ENCODE data around the gene KRTAP12-4.
"Not testable (repeated sequence)": the region's sequence is repeated elsewhere in the genome, so short reads cannot be mapped to it uniquely, and the experiment has no call there.

KRTAP12-4 gene

GRCh38 chr21:44648557-44649311 is 5.7 kb downstream of the KRTAP12-4 start:
- no peak for TF ChIP-seq CTCF (conservative IDR thresholded peaks at IDR 0.05; ENCODE audit: control insufficient read depth, insufficient read depth, low read depth, low read length)
- no peak overlapping the region for H3K4me3 ChIP-seq (ENCODE audit: control insufficient read depth, low read depth, low read length)
- no peak for DNase-seq (ENCODE audit: low read depth)

DNA sequence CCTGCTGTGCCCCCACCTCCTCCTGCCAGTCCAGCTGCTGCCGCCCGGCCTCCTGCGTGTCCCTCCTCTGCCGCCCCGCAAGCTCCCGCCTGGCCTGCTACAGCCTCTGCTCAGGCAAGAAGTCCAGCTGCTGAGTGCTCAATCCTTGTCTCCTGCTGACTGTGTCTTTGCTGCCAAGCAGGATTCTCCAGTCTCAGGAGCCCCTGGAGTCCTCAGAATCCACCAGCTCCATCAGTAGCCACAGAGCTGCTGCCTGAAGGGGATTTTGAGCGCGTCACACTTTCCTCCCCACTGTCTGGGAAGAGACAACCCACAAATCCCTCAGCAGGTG is 7.3 kb downstream of the KRTAP12-4 start:
- no peak for TF ChIP-seq CTCF (conservative IDR thresholded peaks at IDR 0.05; ENCODE audit: control insufficient read depth, insufficient read depth, low read depth, low read length)
- H3K4me3 ChIP-seq (ENCODE audit: control insufficient read depth, low read depth, low read length): no peak overlapping the region
- DNase-seq (ENCODE audit: low read depth): no peak

DNA sequence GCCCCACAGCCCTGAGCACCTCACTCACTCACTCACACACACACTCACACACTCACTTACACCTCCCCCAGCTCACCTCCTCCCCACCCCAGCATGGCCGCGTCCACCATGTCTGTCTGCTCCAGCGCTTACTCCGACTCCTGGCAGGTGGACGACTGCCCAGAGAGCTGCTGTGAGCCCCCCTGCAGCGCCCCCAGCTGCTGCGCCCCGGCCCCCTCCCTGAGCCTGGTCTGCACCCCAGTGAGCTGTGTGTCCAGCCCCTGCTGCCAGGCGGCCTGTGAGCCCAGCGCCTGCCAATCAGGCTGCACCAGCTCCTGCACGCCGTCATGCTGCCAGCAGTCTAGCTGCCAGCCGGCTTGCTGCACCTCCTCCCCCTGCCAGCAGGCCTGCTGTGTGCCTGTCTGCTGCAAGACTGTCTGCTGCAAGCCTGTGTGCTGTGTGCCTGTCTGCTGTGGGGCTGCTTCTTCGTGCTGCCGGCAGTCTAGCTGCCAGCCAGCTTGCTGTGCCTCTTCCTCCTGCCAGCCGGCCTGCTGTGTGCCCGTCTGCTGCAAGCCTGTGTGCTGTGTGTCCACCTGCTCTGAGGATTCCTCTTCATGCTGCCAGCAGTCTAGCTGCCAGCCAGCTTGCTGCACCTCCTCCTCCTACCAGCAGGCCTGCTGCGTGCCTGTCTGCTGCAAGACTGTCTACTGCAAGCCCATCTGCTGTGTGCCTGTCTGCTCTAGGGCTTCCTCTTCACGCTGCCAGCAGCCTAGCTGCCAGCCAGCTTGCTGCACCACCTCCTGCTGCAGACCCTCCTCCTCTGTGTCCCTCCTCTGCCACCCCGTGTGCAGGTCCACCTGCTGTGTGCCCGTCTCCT is 7.9 kb downstream of the KRTAP12-4 start, which contains the start of gene KRTAP10-11:
TSS of gene KRTAP10-11 (plus strand) at position 49 of the 856 bp plus-strand sequence. CDS start at position 94, 45 bp downstream.
- not testable (repeated sequence) for H3K4me3 ChIP-seq (ENCODE audit: control insufficient read depth, low read depth, low read length); DNase-seq (ENCODE audit: low read depth)

DNA sequence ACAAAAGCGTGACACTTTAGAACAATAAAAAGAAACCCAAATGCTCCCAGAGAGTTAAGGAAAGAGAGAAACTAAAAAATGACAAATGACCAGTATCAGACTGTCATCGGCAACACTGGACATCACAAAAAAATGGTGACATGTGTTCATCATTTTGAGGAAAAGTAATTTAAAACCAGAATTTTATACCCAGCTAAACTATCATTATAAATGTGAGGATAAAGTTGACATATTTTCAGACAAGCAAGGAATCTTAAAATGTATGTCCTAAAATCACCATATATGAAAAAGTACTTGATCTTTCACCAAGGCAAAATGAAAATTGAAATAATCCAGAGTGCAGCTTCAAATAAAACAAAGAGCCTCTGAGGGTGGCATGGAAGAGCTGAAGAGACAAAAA is 9.6 kb downstream of the KRTAP12-4 start:
- DNase-seq (ENCODE audit: low read depth): no peak
- no peak overlapping the region for H3K4me3 ChIP-seq (ENCODE audit: control insufficient read depth, low read depth, low read length)

DNA sequence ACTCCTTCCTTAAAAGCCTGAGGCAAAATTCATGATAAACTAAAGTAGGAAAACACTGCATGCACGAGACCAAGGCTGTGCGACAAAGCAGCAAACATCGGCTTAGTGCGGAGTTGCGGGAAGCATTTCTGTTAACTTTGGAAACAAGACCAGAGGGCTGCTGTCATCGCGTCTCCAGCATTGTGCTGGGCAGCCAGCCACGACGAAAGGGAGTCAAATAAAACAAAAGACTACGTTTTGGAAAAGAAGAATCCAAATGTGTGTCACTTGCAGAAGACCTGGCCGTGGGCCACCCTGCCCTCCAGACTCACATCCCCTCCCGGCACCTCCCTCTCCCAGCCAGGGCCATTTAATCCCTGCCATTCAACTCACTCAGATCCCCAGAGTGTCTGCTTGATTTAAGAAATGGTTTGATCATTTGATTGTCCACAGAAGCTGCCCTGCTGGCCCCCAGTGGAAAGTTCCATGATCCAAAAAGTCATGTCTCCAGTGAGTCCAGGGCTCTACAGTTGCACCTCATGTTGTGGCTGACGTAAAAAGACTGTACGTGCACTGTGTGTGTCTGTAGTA is 10.6 kb downstream of the KRTAP12-4 start:
- no peak for DNase-seq (ENCODE audit: low read depth)
- no peak for TF ChIP-seq CTCF (conservative IDR thresholded peaks at IDR 0.05; ENCODE audit: control insufficient read depth, insufficient read depth, low read depth, low read length)
- no peak overlapping the region for H3K4me3 ChIP-seq (ENCODE audit: control insufficient read depth, low read depth, low read length)

More for the DNA sequence above, 9.6 kb downstream of the KRTAP12-4 start:
- no peak for TF ChIP-seq CTCF (conservative IDR thresholded peaks at IDR 0.05; ENCODE audit: control insufficient read depth, insufficient read depth, low read depth, low read length)

DNA sequence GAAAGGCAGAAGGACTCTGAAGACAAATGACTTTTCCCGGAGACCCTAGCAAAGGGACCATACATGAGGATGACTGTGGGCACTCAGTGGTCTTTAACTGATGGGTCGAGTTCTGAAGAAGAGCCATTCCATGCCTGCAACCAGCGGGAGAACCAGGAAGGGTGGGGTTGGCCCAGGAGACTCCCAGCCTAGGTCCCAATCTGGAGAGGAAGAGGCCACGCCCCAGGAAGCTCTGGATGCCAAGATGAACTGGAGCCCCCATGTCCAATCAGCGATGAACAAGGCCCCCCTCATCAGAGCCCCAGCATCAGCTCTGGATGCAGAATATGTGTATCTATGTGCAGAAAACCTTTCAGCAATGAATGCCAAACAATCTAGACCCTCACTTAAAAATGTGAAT is 13.7 kb downstream of the KRTAP12-4 start:
- DNase-seq (ENCODE audit: low read depth): no peak
- TF ChIP-seq CTCF (conservative IDR thresholded peaks at IDR 0.05; ENCODE audit: control insufficient read depth, insufficient read depth, low read depth, low read length): no peak
- H3K4me3 ChIP-seq (ENCODE audit: control insufficient read depth, low read depth, low read length): no peak overlapping the region

GRCh38 chr21:44639331-44639655 is 15.2 kb downstream of the KRTAP12-4 start:
- TF ChIP-seq CTCF (conservative IDR thresholded peaks at IDR 0.05; ENCODE audit: control insufficient read depth, insufficient read depth, low read depth, low read length): no peak
- no peak for DNase-seq (ENCODE audit: low read depth)

GRCh38 chr21:44638506-44639330 is 15.7 kb downstream of the KRTAP12-4 start:
- not testable (repeated sequence) for DNase-seq (ENCODE audit: low read depth); H3K4me3 ChIP-seq (ENCODE audit: control insufficient read depth, low read depth, low read length)

More at GRCh38 chr21:44639331-44639655, 15.2 kb downstream of the KRTAP12-4 start:
- H3K4me3 ChIP-seq (ENCODE audit: control insufficient read depth, low read depth, low read length): no peak overlapping the region

GRCh38 chr21:44637851-44638348 is 16.6 kb downstream of the KRTAP12-4 start:
- H3K4me3 ChIP-seq (ENCODE audit: control insufficient read depth, low read depth, low read length); DNase-seq (ENCODE audit: low read depth): not testable (repeated sequence)
